ENCODE results near the gene COL4A4.

The COL4A4 gene

DNA sequence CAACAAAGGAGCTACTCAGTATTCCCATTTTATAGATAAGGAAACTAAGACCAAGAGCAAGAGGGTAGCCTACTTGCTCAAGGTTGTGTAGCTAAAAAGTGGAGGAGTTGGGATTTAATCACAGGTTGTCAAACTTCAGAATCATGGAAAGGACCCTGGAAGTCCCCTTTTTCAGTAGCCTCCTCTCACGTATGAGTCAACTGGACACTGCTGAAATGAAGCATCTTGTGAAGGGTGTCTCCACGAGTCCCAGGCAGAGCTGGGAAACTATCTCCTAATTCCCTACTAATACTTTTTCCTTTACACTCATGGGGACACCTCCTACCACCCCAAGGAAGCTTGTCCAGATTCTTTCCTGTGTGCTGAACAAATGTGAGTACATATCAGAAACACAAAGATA is 172.3 kb downstream of the COL4A4 start:
- H3K36me3 ChIP-seq (ENCODE audit: control insufficient read depth in 2 of 2, insufficient read depth in 1 of 2, low read length in 2 of 2), result peaks cover 0 to 17% of the 10 kb centered on the region in 2 experiments; a peak in 1 of 3 replicates
- H3K4me3 ChIP-seq (ENCODE audit: low read depth, low read length), result no peak overlapping the region
- ChIA-PET CTCF (interaction anchor here (0.6 kb wide), 1 partner anchor 124 kb away, joined by 5 read pairs; no protein-coding TSS in a partner anchor), POLR2A (no interaction called here)
- H3K9me3 ChIP-seq (ENCODE audit: control insufficient read depth, insufficient read depth, low read depth, low read length), result no peaks in the 10 kb centered on the region
- no peaks in the 10 kb centered on the region for H3K4me1 ChIP-seq (ENCODE audit: control insufficient read depth, insufficient read depth, low read length)
- TF ChIP-seq, protein P1, sequence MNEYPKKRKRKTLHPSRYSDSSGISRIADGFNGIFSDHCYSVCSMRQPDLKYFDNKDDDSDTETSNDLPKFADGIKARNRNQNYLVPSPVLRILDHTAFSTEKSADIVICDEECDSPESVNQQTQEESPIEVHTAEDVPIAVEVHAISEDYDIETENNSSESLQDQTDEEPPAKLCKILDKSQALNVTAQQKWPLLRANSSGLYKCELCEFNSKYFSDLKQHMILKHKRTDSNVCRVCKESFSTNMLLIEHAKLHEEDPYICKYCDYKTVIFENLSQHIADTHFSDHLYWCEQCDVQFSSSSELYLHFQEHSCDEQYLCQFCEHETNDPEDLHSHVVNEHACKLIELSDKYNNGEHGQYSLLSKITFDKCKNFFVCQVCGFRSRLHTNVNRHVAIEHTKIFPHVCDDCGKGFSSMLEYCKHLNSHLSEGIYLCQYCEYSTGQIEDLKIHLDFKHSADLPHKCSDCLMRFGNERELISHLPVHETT (tag by site-specific recombination; IDR thresholded peaks at IDR 0.05), result no peak
- TF ChIP-seq, protein P2, sequence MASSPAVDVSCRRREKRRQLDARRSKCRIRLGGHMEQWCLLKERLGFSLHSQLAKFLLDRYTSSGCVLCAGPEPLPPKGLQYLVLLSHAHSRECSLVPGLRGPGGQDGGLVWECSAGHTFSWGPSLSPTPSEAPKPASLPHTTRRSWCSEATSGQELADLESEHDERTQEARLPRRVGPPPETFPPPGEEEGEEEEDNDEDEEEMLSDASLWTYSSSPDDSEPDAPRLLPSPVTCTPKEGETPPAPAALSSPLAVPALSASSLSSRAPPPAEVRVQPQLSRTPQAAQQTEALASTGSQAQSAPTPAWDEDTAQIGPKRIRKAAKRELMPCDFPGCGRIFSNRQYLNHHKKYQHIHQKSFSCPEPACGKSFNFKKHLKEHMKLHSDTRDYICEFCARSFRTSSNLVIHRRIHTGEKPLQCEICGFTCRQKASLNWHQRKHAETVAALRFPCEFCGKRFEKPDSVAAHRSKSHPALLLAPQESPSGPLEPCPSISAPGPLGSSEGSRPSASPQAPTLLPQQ (tag by site-specific recombination; IDR thresholded peaks at IDR 0.05), result no peak
- TF ChIP-seq, protein P3, sequence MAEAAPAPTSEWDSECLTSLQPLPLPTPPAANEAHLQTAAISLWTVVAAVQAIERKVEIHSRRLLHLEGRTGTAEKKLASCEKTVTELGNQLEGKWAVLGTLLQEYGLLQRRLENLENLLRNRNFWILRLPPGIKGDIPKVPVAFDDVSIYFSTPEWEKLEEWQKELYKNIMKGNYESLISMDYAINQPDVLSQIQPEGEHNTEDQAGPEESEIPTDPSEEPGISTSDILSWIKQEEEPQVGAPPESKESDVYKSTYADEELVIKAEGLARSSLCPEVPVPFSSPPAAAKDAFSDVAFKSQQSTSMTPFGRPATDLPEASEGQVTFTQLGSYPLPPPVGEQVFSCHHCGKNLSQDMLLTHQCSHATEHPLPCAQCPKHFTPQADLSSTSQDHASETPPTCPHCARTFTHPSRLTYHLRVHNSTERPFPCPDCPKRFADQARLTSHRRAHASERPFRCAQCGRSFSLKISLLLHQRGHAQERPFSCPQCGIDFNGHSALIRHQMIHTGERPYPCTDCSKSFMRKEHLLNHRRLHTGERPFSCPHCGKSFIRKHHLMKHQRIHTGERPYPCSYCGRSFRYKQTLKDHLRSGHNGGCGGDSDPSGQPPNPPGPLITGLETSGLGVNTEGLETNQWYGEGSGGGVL (tag by site-specific recombination; IDR thresholded peaks at IDR 0.05), result no peak
- no peak for TF ChIP-seq ZNF530 (tag by site-specific recombination; IDR thresholded peaks at IDR 0.05; ENCODE audit: low read depth)
- H3K27ac ChIP-seq (ENCODE audit: extremely low read depth, low read depth, low read length), result no peak overlapping the region

DNA sequence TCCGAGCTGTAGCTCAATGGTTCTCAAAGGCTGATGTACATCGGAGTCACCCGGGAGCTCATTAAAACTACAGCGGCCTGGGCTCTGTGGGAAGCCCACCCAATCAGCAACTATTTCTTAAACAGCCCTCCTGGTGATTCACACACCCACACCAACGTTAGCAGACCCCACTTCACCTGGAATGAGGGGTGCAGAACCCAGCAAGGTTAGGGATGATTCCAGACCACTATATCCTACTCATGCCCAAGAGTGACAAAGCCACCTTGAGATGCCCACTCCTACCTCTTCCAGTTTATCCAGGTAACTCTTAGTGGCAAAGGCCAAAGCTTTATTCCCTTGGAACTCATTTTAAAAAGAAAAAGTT is 178.4 kb downstream of the COL4A4 start:
- ChIA-PET POLR2A (no interaction called here), CTCF (interaction anchor here (0.7 to 2.0 kb wide), 8 partner anchors 9 to 1316 kb away, joined by 3 to 8 read pairs (median 4); no protein-coding TSS in a partner anchor)
- H3K36me3 ChIP-seq (ENCODE audit: control insufficient read depth in 2 of 2, insufficient read depth in 1 of 2, low read length in 2 of 2), result no peaks in the 10 kb centered on the region
- no peak overlapping the region for H3K4me3 ChIP-seq (ENCODE audit: low read depth, low read length)
- no peak for TF ChIP-seq ZNF138 (tag by site-specific recombination; IDR thresholded peaks at IDR 0.05; ENCODE audit: borderline replicate concordance)
- TF ChIP-seq, protein P4, sequence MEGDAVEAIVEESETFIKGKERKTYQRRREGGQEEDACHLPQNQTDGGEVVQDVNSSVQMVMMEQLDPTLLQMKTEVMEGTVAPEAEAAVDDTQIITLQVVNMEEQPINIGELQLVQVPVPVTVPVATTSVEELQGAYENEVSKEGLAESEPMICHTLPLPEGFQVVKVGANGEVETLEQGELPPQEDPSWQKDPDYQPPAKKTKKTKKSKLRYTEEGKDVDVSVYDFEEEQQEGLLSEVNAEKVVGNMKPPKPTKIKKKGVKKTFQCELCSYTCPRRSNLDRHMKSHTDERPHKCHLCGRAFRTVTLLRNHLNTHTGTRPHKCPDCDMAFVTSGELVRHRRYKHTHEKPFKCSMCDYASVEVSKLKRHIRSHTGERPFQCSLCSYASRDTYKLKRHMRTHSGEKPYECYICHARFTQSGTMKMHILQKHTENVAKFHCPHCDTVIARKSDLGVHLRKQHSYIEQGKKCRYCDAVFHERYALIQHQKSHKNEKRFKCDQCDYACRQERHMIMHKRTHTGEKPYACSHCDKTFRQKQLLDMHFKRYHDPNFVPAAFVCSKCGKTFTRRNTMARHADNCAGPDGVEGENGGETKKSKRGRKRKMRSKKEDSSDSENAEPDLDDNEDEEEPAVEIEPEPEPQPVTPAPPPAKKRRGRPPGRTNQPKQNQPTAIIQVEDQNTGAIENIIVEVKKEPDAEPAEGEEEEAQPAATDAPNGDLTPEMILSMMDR (tag by site-specific recombination; IDR thresholded peaks at IDR 0.05), result 0 out of 2 replicates have a peak, but pooled peaks have one; percentile 1
- no peaks in the 10 kb centered on the region for H3K9me3 ChIP-seq (ENCODE audit: control insufficient read depth, insufficient read depth, low read depth, low read length)
- H3K27ac ChIP-seq (ENCODE audit: extremely low read depth, low read depth, low read length), result no peak overlapping the region
- H3K4me1 ChIP-seq (ENCODE audit: control insufficient read depth, insufficient read depth, low read length), result no peaks in the 10 kb centered on the region

DNA sequence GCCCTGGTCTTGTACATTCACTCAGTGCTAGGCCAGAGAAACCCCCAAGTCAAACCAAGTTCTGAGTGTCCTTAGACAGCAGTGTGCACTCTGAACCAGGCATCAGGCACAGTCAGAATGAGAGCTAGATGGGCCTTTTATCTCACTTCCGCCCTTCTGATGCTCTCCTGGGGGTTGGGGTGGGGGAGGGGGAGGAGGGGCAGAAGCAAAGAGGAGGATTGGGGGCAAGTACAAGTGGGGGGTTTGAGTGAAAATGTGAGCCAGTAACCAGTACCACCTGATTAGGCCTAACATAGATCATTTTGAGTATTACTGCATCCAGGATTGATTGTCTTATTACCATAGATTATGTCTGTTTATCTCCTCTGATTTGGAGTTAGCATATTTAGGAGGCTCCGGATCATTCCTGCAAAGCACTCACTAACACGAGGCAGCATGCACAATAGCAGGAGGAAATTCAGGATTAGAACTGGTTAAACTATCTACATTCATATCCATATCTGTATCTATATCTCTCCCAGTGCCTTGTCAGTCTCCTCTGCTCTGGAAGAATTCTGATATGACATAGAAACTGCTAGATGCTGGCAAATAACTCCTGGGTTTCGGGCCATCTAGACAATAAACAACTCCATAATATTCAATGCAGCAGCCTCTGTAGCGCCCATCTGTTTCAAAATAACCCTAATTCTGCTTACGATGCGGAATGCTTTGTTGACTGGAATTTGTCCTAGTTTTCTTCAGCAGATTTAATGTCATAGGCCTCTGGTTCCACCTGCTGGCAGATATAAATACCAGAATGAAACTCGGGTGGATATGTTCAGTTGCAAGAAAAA is 179.0 kb downstream of the COL4A4 start:
- H3K4me3 ChIP-seq (ENCODE audit: low read depth, low read length), result no peak overlapping the region
- peak; percentile 56 for TF ChIP-seq ZNF654 (tag by site-specific recombination; IDR thresholded peaks at IDR 0.05; ENCODE audit: low read depth)
- no peak for TF ChIP-seq BCL11A (tag by site-specific recombination; IDR thresholded peaks at IDR 0.05; ENCODE audit: low read depth)
- TF ChIP-seq, protein P4 (tag by site-specific recombination; IDR thresholded peaks at IDR 0.05), result peak; percentile 37; the same call in 1 of the 2 replicates
- no peak for TF ChIP-seq ZNF571 (tag by site-specific recombination; IDR thresholded peaks at IDR 0.05)
- H3K4me1 ChIP-seq (ENCODE audit: control insufficient read depth, insufficient read depth, low read length), result no peaks in the 10 kb centered on the region
- no peaks in the 10 kb centered on the region for H3K36me3 ChIP-seq (ENCODE audit: control insufficient read depth in 2 of 2, insufficient read depth in 1 of 2, low read length in 2 of 2)
- ChIA-PET POLR2A (no interaction called here), CTCF (interaction anchor here (0.7 to 2.0 kb wide), 9 partner anchors 9 to 1316 kb away, joined by 3 to 8 read pairs (median 4); no protein-coding TSS in a partner anchor)
- no peak overlapping the region for H3K27ac ChIP-seq (ENCODE audit: extremely low read depth, low read depth, low read length)
- H3K9me3 ChIP-seq (ENCODE audit: control insufficient read depth, insufficient read depth, low read depth, low read length), result no peaks in the 10 kb centered on the region

Data from HEK293 (cell line).